ENCODE results near the gene EOMES. TPM values are rescaled to one million over a fixed set of nuclear protein-coding genes. Genes with fewer than 3 reads are reported as not detected.

EOMES gene
- total and polyA plus RNA-seq, 2 of the 8 experiments (the other 6 are each of a cell fraction or from before 2014, with no cell fraction given) = 0.09 to 0.47 TPM

DNA sequence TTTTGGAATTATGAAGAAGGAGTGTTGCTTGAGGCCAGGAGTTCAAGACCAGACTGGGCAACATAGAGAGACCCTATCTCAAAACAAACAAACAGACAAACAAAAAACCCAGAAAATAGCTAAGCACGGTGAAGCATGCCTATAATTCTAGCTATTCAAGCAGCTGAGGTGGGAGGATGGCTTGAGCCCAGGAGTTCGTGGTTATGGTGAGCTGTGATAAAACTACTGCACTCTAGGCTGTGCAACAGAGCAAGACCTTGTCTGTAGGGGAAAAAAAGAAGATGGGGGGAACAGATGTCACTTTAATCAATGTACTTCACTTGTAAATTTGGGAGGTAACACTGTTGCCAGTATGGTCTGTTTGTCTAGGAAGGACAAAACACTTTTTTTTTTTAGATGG, 18.7 kb upstream of the EOMES start:
- Histone ChIP-seq H3K9me3 (ENCODE audit: insufficient read depth in 2 of 2, low read depth in 1 of 2, low read length in 1 of 2) (no peaks in the 10 kb centered on the region), H3K18ac (ENCODE audit: extremely low read depth, low read length) (no peak overlapping the region), H2AFZ (ENCODE audit: low read length) (no peak overlapping the region), H3K14ac (ENCODE audit: insufficient read length) (no peak overlapping the region), H3K79me1 (ENCODE audit: low read depth, low read length) (no peaks in the 10 kb centered on the region), H3K4me2 (ENCODE audit: insufficient read depth in 1 of 2, low read depth in 2 of 2, low read length in 2 of 2) (no peak overlapping the region), H3K27me3 (replicated peaks in 1 of 4; ENCODE audit: control insufficient read depth in 3 of 4, extremely low read depth in 1 of 4, insufficient read depth in 3 of 4, low read length in 3 of 4) (no peaks in the 10 kb centered on the region), H3K79me2 (ENCODE audit: control insufficient read depth in 1 of 2, insufficient read depth in 2 of 2, low read length in 2 of 2) (no peaks in the 10 kb centered on the region), H3K27ac (ENCODE audit: low read depth, low read length) (no peak overlapping the region), H4K91ac (replicated peaks; ENCODE audit: insufficient read length, low read length) (no peak overlapping the region), H3K4ac (replicated peaks; ENCODE audit: insufficient read length, low read depth, low read length) (no peak overlapping the region), H4K20me1 (replicated peaks in 1 of 2; ENCODE audit: control insufficient read depth in 1 of 2, insufficient read depth in 2 of 2, low read length in 2 of 2) (no peaks in the 10 kb centered on the region), H3K36me3 (ENCODE audit: control insufficient read depth in 2 of 4, insufficient read depth in 4 of 4, low read length in 3 of 4) (no peaks in the 10 kb centered on the region), H2AK5ac (ENCODE audit: low read depth, low read length) (no peak overlapping the region), H4K5ac (ENCODE audit: insufficient read length, low read depth, low read length) (no peak overlapping the region), H3K9ac (replicated peaks in 1 of 4; ENCODE audit: extremely low read depth in 1 of 4, low read depth in 3 of 4, low read length in 3 of 4) (no peak overlapping the region), H3K4me3 (ENCODE audit: extremely low read depth in 1 of 4, insufficient read depth in 2 of 4, low read depth in 3 of 4, low read length in 4 of 4) (no peak overlapping the region), H2BK15ac (ENCODE audit: low read length) (no peak overlapping the region), H3K23me2 (ENCODE audit: low read depth, low read length) (no peaks in the 10 kb centered on the region), H4K8ac (ENCODE audit: extremely low read depth, insufficient read depth, low read length) (no peak overlapping the region), H2BK20ac (ENCODE audit: low read length) (no peak overlapping the region), H3K56ac (replicated peaks; ENCODE audit: insufficient read length, low read depth, low read length) (no peak overlapping the region), H2BK5ac (ENCODE audit: low read depth, low read length) (no peak overlapping the region), H2BK12ac (ENCODE audit: low read depth, low read length) (no peak overlapping the region), H2BK120ac (replicated peaks; ENCODE audit: low read depth, low read length) (no peak overlapping the region), H3K4me1 (replicated peaks in 1 of 4; ENCODE audit: control insufficient read depth in 3 of 4, insufficient read depth in 4 of 4, low read length in 3 of 4) (no peaks in the 10 kb centered on the region), H3K23ac (ENCODE audit: insufficient read length) (no peak overlapping the region)
- no peak for FAIRE-seq
- no peak for DNase-seq (ENCODE audit: low read depth in 1 of 2, low spot score in 2 of 2)
- ChIA-PET CTCF (ENCODE audit: partially characterized antibody) (interaction anchor here (0.9 kb wide), 1 partner anchor 272 kb away, joined by 3 read pairs; no protein-coding TSS in a partner anchor), POLR2A (ENCODE audit: partially characterized antibody) (no interaction called here)
- 85% methylated on average over 2 of the region's 2 CpGs; no CpG with 5 or more reads in 1 of the 2 experiments for WGBS, 2 experiments (ENCODE audit: extremely low coverage in 1 of 2, insufficient coverage in 1 of 2, insufficient read length in 1 of 2, insufficient replicate concordance in 2 of 2, low coverage in 1 of 2, low lambda C conversion rate in 2 of 2, missing lambda C conversion rate in 1 of 2)
- TF ChIP-seq SIX5 (IDR thresholded peaks at IDR 0.05; ENCODE audit: low read depth, low read length) = no peak
- no peak for TF ChIP-seq KDM1A (IDR thresholded peaks at IDR 0.05; ENCODE audit: borderline replicate concordance, low read length)
- TF ChIP-seq, protein P1, sequence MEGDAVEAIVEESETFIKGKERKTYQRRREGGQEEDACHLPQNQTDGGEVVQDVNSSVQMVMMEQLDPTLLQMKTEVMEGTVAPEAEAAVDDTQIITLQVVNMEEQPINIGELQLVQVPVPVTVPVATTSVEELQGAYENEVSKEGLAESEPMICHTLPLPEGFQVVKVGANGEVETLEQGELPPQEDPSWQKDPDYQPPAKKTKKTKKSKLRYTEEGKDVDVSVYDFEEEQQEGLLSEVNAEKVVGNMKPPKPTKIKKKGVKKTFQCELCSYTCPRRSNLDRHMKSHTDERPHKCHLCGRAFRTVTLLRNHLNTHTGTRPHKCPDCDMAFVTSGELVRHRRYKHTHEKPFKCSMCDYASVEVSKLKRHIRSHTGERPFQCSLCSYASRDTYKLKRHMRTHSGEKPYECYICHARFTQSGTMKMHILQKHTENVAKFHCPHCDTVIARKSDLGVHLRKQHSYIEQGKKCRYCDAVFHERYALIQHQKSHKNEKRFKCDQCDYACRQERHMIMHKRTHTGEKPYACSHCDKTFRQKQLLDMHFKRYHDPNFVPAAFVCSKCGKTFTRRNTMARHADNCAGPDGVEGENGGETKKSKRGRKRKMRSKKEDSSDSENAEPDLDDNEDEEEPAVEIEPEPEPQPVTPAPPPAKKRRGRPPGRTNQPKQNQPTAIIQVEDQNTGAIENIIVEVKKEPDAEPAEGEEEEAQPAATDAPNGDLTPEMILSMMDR (IDR thresholded peaks at IDR 0.05; ENCODE audit: control extremely low read depth in 1 of 3, insufficient read depth in 1 of 3, low read depth in 1 of 3, low read length in 3 of 3) = no peak

Measured in H1 (cell line).